Natural killer cell (primary cell): ENCODE measurements around the gene KCNJ10. TPM values are rescaled to one million over a fixed set of nuclear protein-coding genes. Genes with fewer than 3 reads are reported as not detected.

ENCODE experiments used
- ATAC-seq, 3 donors: fragments of 150-1000 bp in 2 of 3; fragments of 200-7000 bp in 1 of 3; cut with Tn5 transposase; 1 replicate in 1 of 3; 2 replicates in 2 of 3; pipeline ENCODE4 v1.10.0; 2021; ENCODE audit warnings: mild to moderate bottlenecking in 2 of 3, moderate library complexity in 2 of 3
- DNase-seq, 2 donors: peaks; one replicate each; pipeline versions ENCODE4 v3.0.0 to v3.0.0-alpha.2; 2013 to 2021; ENCODE audit warnings: mixed read lengths in 1 of 2
- H3K27ac ChIP-seq: one replicate; pipeline ENCODE4 v1.5.1; 2013; ENCODE audit warnings: mild to moderate bottlenecking, low read length
- H3K27me3 ChIP-seq: one replicate; pipeline ENCODE4 v1.6.1; 2013; ENCODE audit warnings: low read length; ENCODE audit not compliant: control insufficient read depth, insufficient read depth
- H3K36me3 ChIP-seq: one replicate; pipeline ENCODE4 v1.6.1; 2013; ENCODE audit warnings: low read length; ENCODE audit not compliant: control insufficient read depth, insufficient read depth
- H3K4me1 ChIP-seq: one replicate; pipeline ENCODE4 v1.6.1; 2013; ENCODE audit warnings: low read length; ENCODE audit not compliant: control insufficient read depth, insufficient read depth
- H3K4me3 ChIP-seq: one replicate; pipeline ENCODE4 v1.5.1; 2013; ENCODE audit warnings: low read length
- H3K9me3 ChIP-seq: one replicate; pipeline ENCODE4 v1.6.1; 2013; ENCODE audit warnings: low read length; ENCODE audit not compliant: control insufficient read depth, insufficient read depth
- H3K27ac Mint-ChIP-seq, 2 donors: one replicate each; pipeline ENCODE4 v1.8.0; 2022; ENCODE audit warnings: mild to moderate bottlenecking in 2 of 2, mixed read lengths in 2 of 2, moderate library complexity in 1 of 2
- H3K27me3 Mint-ChIP-seq, 2 donors: one replicate each; pipeline ENCODE4 v1.8.0; 2022; ENCODE audit warnings: low read depth in 2 of 2, mixed read lengths in 2 of 2
- H3K36me3 Mint-ChIP-seq: one replicate; pipeline ENCODE4 v1.8.0; 2022; ENCODE audit warnings: mixed read lengths
- H3K4me1 Mint-ChIP-seq, 2 donors: one replicate each; pipeline ENCODE4 v1.8.0; 2022; ENCODE audit warnings: mixed read lengths in 2 of 2
- H3K4me3 Mint-ChIP-seq: one replicate; pipeline ENCODE4 v1.8.0; 2022; ENCODE audit warnings: mild to moderate bottlenecking, moderate library complexity, mixed read lengths
- H3K9me3 Mint-ChIP-seq, 2 donors: one replicate each; pipeline ENCODE4 v1.8.0; 2022; ENCODE audit warnings: mixed read lengths in 2 of 2
- WGBS: methylation state at CpG from one replicate; pipeline ENCODE4 v1.1.7; 2013; ENCODE audit warnings: missing lambda C conversion rate; ENCODE audit not compliant: insufficient coverage; 5-methylcytosine and 5-hydroxymethylcytosine counted together
- intact Hi-C: fragments of 100-400 bp; cut with micrococcal nuclease; formaldehyde crosslinking; loops from one replicate; pipeline ENCODE4 v1.14.2; 2022
- total RNA-seq, 4 donors: library from RNA; stranded (reverse); fragments of 120-200 nt in 1 of 4; gene quantifications; one replicate each; pipeline versions ENCODE4 v1.2.3 to v1.2.4, GENCODE V29; 2013 to 2022
- TF ChIP-seq, protein P1 (sequence below): fragments of 200-600 bp; IDR thresholded peaks from one replicate; pipeline ENCODE4 v1.8.0; 2022; ENCODE audit warnings: antibody characterized with exemption

Gene KCNJ10
- total RNA-seq, 3 donors from 2014 or later (not counting 1 experiment from before 2014, with no cell fraction given), result not detected

DNA sequence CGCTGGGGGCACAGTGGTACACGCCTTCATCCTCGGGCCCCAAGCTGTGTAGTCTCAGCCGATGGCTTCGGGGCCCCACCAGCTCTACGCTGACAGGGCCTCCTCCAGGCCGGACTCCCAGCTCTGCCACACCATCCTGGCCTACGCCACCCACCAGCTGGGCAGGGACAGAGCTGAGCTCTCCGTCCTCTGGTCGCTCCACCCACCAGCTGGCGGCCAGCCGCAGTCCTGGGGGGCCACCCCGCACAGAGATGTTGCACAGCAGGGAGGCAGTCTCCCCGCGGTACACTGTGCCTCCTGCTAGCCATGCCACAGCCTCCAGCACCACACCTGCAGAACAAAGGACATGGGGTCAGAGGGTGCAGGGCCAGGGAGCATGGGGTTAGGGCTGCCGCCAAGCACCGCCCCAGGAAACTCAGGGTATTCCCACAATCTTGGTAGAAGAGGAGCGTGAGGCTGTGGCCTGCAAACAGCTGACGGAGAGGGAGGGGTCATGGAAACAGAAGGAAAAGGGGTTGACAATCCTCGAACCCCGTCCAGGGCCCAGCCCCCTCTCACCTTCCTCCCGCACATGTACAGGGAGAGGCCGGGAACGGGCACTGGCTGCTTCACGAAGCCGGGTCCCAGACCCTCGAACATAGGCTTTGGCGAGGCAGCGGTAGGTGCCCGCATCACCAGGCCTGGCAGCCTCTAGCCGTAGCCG lies 22.6 kb upstream of the KCNJ10 start:
- H3K9me3 Mint-ChIP-seq, result no peaks in the 10 kb centered on the region
- peaks cover 8% of the 10 kb centered on the region for H3K36me3 Mint-ChIP-seq
- Histone ChIP-seq H3K9me3 (no peaks in the 10 kb centered on the region), H3K27ac (no peak overlapping the region), H3K4me3 (no peak overlapping the region), H3K27me3 (no peaks in the 10 kb centered on the region), H3K4me1 (peaks cover 14% of the 10 kb centered on the region), H3K36me3 (peaks cover 46% of the 10 kb centered on the region)
- no peak for DNase-seq
- H3K4me1 Mint-ChIP-seq, result peaks cover 5 to 26% of the 10 kb centered on the region in 2 donors
- no peak for ATAC-seq
- TF ChIP-seq, protein P1, sequence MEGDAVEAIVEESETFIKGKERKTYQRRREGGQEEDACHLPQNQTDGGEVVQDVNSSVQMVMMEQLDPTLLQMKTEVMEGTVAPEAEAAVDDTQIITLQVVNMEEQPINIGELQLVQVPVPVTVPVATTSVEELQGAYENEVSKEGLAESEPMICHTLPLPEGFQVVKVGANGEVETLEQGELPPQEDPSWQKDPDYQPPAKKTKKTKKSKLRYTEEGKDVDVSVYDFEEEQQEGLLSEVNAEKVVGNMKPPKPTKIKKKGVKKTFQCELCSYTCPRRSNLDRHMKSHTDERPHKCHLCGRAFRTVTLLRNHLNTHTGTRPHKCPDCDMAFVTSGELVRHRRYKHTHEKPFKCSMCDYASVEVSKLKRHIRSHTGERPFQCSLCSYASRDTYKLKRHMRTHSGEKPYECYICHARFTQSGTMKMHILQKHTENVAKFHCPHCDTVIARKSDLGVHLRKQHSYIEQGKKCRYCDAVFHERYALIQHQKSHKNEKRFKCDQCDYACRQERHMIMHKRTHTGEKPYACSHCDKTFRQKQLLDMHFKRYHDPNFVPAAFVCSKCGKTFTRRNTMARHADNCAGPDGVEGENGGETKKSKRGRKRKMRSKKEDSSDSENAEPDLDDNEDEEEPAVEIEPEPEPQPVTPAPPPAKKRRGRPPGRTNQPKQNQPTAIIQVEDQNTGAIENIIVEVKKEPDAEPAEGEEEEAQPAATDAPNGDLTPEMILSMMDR, result no peak
- no peaks in the 10 kb centered on the region for H3K27me3 Mint-ChIP-seq
- intact Hi-C loops, result no loop called here
- H3K27ac Mint-ChIP-seq, result no peak overlapping the region
- no peak overlapping the region for H3K4me3 Mint-ChIP-seq
- 98% methylated on average over 32 of the region's 32 CpGs for WGBS

DNA sequence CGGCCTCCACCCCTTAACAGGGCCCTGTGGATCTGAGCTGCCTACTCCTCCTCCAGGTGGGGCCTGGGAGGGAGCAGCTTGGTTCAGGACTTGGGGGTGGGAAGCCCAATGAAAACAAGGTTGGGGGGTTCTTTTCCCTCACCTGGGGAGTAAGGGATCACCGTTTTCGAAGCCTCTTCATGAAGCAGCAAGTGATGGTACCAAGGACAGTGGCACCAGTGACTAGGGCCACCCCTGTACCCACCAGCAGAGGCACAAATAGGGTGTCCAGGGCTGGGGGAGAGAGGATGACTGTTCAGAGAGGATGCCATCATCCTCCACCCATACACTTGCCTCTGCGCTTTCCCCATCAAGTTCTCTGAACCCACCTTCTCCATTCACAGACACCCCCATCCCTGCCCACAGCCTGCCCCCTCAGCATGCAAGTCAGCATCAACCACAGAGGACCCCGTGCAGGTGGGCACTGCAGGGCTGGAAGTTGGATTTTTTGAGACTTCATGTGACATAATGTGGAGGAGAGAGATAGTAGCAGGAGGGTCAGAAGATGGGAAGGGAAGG lies 21.8 kb upstream of the KCNJ10 start:
- H3K27ac Mint-ChIP-seq, result no peak overlapping the region
- no peak overlapping the region for H3K4me3 Mint-ChIP-seq
- ATAC-seq, result no peak
- no peak for DNase-seq
- WGBS, result 90% methylated on average over 5 of the region's 5 CpGs
- intact Hi-C loops, result no loop called here
- Histone ChIP-seq H3K36me3 (peaks cover 46% of the 10 kb centered on the region), H3K4me3 (no peak overlapping the region), H3K4me1 (peaks cover 6% of the 10 kb centered on the region), H3K27ac (no peak overlapping the region), H3K27me3 (no peaks in the 10 kb centered on the region), H3K9me3 (no peaks in the 10 kb centered on the region)
- TF ChIP-seq, protein P1, result no peak
- H3K9me3 Mint-ChIP-seq, result no peaks in the 10 kb centered on the region
- H3K27me3 Mint-ChIP-seq, result no peaks in the 10 kb centered on the region
- peaks cover 8% of the 10 kb centered on the region for H3K36me3 Mint-ChIP-seq
- H3K4me1 Mint-ChIP-seq, result peaks cover 0 to 20% of the 10 kb centered on the region in 2 donors

DNA sequence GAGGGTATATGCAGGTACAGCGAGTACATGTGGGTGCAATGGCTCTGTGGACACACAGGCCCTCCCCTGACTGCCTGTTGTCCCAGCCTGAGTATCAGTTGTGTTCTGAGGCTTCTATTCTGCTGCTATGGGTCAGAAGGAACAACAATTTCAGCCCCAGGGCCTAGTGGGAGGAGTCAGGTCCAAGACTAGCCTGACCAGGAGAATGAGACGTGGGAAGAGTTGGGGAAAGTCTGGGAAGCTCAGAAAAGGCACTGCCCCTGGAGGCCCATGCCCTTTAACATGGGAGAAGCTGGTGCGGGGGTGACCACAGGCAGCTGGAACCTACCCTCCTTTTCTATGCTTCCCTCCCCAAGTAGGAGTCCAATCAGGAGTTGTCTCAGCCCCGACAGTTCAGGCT lies 20.8 kb upstream of the KCNJ10 start:
- Histone ChIP-seq H3K27ac (no peak overlapping the region), H3K4me1 (peaks cover under 1% of the 10 kb centered on the region), H3K27me3 (no peaks in the 10 kb centered on the region), H3K36me3 (peaks cover 46% of the 10 kb centered on the region), H3K9me3 (no peaks in the 10 kb centered on the region), H3K4me3 (no peak overlapping the region)
- Mint-ChIP-seq H3K9me3 (no peaks in the 10 kb centered on the region), H3K36me3 (peaks cover 8% of the 10 kb centered on the region), H3K27me3 (no peaks in the 10 kb centered on the region), H3K27ac (no peak overlapping the region), H3K4me1 (peaks cover under 1 to 18% of the 10 kb centered on the region in 2 donors), H3K4me3 (no peak overlapping the region)
- intact Hi-C loops, result no loop called here
- TF ChIP-seq, protein P1, result no peak
- DNase-seq (no peak), ATAC-seq (no peak)
- WGBS, result 92% methylated on average over 4 of the region's 4 CpGs
